Testis (tissue), 3 donors: ENCODE measurements around the gene OR10T2. TPM values are rescaled to one million over a fixed set of nuclear protein-coding genes. Genes with fewer than 3 reads are reported as not detected.

Experiments used
- DNase-seq: peaks from one replicate; pipeline ENCODE4 v3.0.0-alpha.2; 2019
- H3K27ac ChIP-seq, 2 donors: fragments of 200-600 bp; sonication (generic); one replicate each; pipeline ENCODE4 v1.5.1; 2019
- H3K27me3 ChIP-seq: fragments of 200-600 bp; sonication (generic); one replicate; pipeline ENCODE4 v1.5.1; 2019
- H3K36me3 ChIP-seq: fragments of 200-600 bp; sonication (generic); one replicate; pipeline ENCODE4 v1.5.1; 2017; ENCODE audit warnings: low read depth; ENCODE audit errors: missing control alignments
- H3K4me1 ChIP-seq: fragments of 200-600 bp; sonication (generic); one replicate; pipeline ENCODE4 v1.5.1; 2019
- H3K4me3 ChIP-seq, 2 donors: fragments of 200-600 bp; sonication (generic); one replicate each; pipeline ENCODE4 v1.5.1; 2017 to 2019
- H3K9me3 ChIP-seq: fragments of 200-600 bp; sonication (generic); one replicate; pipeline ENCODE4 v1.5.1; 2017
- POLR2A ChIP-seq: fragments of 450-650 bp; IDR thresholded peaks from one replicate; pipeline ENCODE4 v1.6.1; 2017; ENCODE audit warnings: antibody characterized with exemption, mild to moderate bottlenecking, moderate library complexity
- WGBS, 2 donors: methylation state at CpG; one replicate each; pipeline ENCODE4 v1.1.5; 2018; 5-methylcytosine and 5-hydroxymethylcytosine counted together
- intact Hi-C: fragments of 100-400 bp; cut with DNase I; formaldehyde crosslinking; loops from one replicate; pipeline ENCODE4 v1.15.1; 2023; ENCODE audit warnings: low total_unique reads
- polyA plus RNA-seq: library from polyadenylated mRNA; stranded (reverse); fragments of 350-450 nt; fragmentation: Illumina TruSeq; extraction: RNeasy Lipid Tissue Mini Kit (QIAGEN cat#74804); gene quantifications from one replicate; pipeline ENCODE4 v1.2.3, GENCODE V29; 2014; ENCODE audit warnings: low read depth, low replicate concordance; ENCODE audit not compliant: insufficient read depth
- total RNA-seq, 2 donors: library from RNA; depleted of rRNA; stranded (reverse); fragments of >200 nt; gene quantifications; one replicate each; pipeline ENCODE4 v1.2.3, GENCODE V29; 2016
- TF ChIP-seq, protein P1 (sequence below), 3 experiments: fragments of 450-650 bp in 2 of 3; fragments of 200-600 bp in 1 of 3; sonication (generic) in 1 of 3; IDR thresholded peaks; one replicate each; pipeline ENCODE4 v1.5.1; 2016 to 2019; ENCODE audit warnings: antibody characterized with exemption in 3 of 3, mild to moderate bottlenecking in 2 of 3, moderate library complexity in 1 of 3

OR10T2 gene
- total and polyA plus RNA-seq, 3 donors from 2014 or later: 0.94 TPM; not detected in 2

GRCh38 chr1:158400871-158401270 lies 1.6 kb upstream of the OR10T2 start:
- 84 to 94% methylated on average over 3 of the region's 3 CpGs for WGBS, 2 donors

DNA sequence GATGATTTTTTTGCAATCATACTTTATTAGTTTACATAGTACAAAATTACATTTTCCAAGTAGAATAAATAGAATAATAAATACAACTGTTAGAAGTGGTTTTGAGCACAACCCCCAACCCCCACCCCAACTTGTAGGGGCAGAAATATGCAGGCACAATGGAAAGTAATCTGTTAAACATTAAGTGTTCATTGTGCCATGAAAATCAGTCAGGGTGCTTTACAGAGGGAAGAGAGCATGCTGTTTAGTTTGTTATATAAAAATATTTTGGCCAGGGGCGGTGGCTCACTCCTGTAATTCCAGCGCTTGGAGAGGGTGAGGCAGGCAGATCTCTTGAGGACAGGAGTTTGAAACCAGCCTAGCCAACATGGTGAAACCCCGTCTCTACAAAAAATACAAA lies 2.6 kb downstream of the OR10T2 start:
- WGBS, 2 donors: 88 to 92% methylated on average over 3 of the region's 3 CpGs
- no peaks in the 10 kb centered on the region for H3K36me3 ChIP-seq
- H3K9me3 ChIP-seq: no peaks in the 10 kb centered on the region
- intact Hi-C loops: no loop called here
- no peak overlapping the region for H3K27ac ChIP-seq
- no peak overlapping the region for H3K4me3 ChIP-seq
- TF ChIP-seq, protein P1, sequence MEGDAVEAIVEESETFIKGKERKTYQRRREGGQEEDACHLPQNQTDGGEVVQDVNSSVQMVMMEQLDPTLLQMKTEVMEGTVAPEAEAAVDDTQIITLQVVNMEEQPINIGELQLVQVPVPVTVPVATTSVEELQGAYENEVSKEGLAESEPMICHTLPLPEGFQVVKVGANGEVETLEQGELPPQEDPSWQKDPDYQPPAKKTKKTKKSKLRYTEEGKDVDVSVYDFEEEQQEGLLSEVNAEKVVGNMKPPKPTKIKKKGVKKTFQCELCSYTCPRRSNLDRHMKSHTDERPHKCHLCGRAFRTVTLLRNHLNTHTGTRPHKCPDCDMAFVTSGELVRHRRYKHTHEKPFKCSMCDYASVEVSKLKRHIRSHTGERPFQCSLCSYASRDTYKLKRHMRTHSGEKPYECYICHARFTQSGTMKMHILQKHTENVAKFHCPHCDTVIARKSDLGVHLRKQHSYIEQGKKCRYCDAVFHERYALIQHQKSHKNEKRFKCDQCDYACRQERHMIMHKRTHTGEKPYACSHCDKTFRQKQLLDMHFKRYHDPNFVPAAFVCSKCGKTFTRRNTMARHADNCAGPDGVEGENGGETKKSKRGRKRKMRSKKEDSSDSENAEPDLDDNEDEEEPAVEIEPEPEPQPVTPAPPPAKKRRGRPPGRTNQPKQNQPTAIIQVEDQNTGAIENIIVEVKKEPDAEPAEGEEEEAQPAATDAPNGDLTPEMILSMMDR (IDR thresholded peaks at IDR 0.05): no peak
- TF ChIP-seq POLR2A: no peak
- H3K27me3 ChIP-seq: no peaks in the 10 kb centered on the region
- no peak for DNase-seq
- H3K4me1 ChIP-seq: no peaks in the 10 kb centered on the region

More at GRCh38 chr1:158400871-158401270, 1.6 kb upstream of the OR10T2 start:
- no peak for TF ChIP-seq POLR2A
- TF ChIP-seq, protein P1 (IDR thresholded peaks at IDR 0.05): no peak
- Histone ChIP-seq H3K27ac (no peak overlapping the region), H3K9me3 (no peaks in the 10 kb centered on the region), H3K4me3 (no peak overlapping the region), H3K36me3 (no peaks in the 10 kb centered on the region), H3K27me3 (no peaks in the 10 kb centered on the region), H3K4me1 (no peaks in the 10 kb centered on the region)
- intact Hi-C loops: no loop called here
- no peak for DNase-seq

DNA sequence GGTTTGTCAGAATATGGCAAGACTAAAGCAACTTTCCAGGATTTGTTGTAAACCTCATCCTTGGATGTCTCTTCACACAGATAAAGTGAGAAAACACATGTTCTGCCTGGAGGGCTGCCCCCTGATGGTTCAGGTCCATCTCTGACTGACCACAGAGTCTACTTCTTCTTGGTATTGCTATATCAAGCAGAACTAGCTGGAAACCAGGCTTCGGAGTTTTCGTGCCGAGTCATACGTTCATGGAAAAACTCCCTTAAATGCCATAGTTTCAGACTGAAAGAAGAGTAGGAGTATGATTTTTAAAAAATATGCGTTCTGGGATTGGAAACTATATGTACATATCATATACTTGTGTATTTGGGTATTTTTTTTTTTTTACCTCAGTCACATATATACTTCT lies 5.8 kb downstream of the OR10T2 start:
- intact Hi-C loops: no loop called here
- H3K27me3 ChIP-seq: no peaks in the 10 kb centered on the region
- TF ChIP-seq, protein P1 (IDR thresholded peaks at IDR 0.05): no peak
- TF ChIP-seq POLR2A: no peak
- H3K9me3 ChIP-seq: no peaks in the 10 kb centered on the region
- H3K4me3 ChIP-seq: no peak overlapping the region
- H3K36me3 ChIP-seq: no peaks in the 10 kb centered on the region
- no peaks in the 10 kb centered on the region for H3K4me1 ChIP-seq
- WGBS, 2 donors: 91 to 96% methylated on average over 5 of the region's 5 CpGs
- no peak for DNase-seq
- H3K27ac ChIP-seq: no peak overlapping the region

DNA sequence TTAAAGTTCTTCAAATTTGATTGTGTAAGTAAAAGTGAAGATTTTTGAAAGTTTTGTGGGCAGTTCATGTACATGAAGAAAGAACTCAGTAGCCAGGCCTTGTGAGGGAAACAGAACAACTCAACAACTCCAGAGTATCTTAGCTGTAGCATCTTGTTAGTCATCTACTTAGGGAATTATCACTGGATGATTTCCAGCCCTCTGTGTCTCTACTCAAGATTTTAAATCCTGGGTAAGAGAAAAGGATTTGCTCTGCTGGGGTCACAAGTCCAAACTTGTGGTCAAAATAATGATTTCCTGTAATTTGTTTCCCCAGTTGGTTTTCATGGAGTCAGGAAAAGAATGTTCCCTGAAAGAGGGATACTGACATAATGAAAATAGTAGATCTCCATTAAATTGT lies 8.2 kb downstream of the OR10T2 start:
- no peak for TF ChIP-seq POLR2A
- TF ChIP-seq, protein P1 (IDR thresholded peaks at IDR 0.05): no peak
- Histone ChIP-seq H3K4me1 (no peaks in the 10 kb centered on the region), H3K9me3 (no peaks in the 10 kb centered on the region), H3K27ac (no peak overlapping the region), H3K27me3 (no peaks in the 10 kb centered on the region), H3K36me3 (no peaks in the 10 kb centered on the region), H3K4me3 (no peak overlapping the region)
- DNase-seq: no peak
- intact Hi-C loops: no loop called here

DNA sequence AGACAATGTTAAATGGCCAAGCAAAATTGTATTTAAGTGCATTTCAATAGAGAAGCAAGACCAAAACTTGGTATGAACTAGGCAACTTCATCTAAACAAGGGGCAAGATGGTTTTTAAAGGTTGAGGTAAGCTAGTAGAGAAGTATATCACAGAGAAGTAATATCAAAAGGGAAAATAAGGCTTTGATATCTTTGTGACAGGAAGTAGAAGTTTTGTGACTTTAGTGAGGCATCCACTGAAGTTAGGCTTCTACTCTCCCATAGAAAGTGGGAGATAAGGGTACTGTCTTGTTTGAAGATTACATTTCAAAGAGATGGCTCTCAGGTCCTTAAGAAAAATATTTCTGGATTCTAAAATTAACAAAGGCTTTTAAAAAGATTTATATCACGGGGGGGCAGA lies 8.9 kb downstream of the OR10T2 start:
- no peaks in the 10 kb centered on the region for H3K36me3 ChIP-seq
- intact Hi-C loops: no loop called here
- no peaks in the 10 kb centered on the region for H3K27me3 ChIP-seq
- H3K4me1 ChIP-seq: no peaks in the 10 kb centered on the region
- 74 to 78% methylated on average over 1 of the region's 1 CpG for WGBS, 2 donors
- H3K4me3 ChIP-seq: no peak overlapping the region
- TF ChIP-seq POLR2A: no peak
- no peaks in the 10 kb centered on the region for H3K9me3 ChIP-seq
- no peak for DNase-seq
- no peak overlapping the region for H3K27ac ChIP-seq
